Stimulated activated CD4-positive, alpha-beta T cell treated with anti-CD3 and anti-CD28 coated beads, Interleukin-15, amount 100 ng/mL, for 24 hours (primary cell): Measurements from ENCODE around the gene TEX14.
A peak's percentile ranks its signal among the peaks of the same experiment; 100 is the strongest.
"Not testable (repeated sequence)": the region's sequence is repeated elsewhere in the genome, so short reads cannot be mapped to it uniquely, and the experiment has no call there.

ENCODE experiments used
- DNase-seq: peaks from one replicate; pipeline ENCODE4 v3.0.0-alpha.2; 2020

Gene TEX14

DNA sequence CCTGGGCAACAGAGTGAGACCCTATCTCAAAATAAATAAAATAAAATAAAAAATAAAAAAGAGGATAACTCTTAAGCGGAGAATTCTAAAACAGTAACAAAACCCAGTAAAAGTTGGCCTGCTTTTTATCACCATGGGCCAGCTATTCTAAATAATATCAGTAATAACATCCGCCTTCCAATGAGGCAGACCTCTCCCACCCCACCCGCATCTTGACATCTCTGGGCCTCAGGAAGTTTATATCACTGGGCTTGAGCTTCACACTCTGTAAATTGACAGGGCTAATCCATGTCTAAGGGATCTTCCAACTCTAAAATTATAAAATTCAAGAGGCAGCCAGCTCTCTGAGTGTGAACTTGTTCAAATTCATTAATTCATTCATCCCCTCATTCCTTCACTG is 94.5 kb downstream of the TEX14 start:
- DNase-seq: no peak

DNA sequence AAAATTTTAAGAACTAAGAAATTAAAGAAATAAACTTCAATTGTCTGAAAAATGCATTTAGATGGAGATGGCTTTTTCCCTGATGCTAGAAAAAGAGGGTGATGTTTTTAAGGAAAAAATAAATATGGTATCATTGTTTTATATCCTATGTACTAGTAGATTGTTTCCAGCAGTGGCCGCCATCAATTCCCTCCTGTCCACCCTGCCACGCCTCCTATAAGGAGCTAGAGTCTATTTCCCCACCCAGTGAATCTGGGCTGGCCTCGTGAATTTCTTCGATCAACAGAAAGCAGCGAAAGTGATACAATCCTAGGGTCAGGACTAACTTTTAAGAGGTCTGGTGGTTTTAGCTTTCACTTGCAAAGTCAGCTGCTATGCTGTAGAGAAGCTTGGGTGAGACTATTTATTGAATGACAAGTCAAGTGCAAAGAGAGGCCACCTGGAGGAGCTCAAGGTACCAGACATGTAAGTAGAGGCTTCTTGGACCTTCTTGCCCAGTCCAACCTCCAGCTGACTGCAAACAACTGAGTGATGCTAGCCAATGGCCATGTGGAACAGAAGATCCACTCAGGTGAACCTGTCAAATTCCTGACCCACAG is 96.6 kb downstream of the TEX14 start:
- no peak for DNase-seq

DNA sequence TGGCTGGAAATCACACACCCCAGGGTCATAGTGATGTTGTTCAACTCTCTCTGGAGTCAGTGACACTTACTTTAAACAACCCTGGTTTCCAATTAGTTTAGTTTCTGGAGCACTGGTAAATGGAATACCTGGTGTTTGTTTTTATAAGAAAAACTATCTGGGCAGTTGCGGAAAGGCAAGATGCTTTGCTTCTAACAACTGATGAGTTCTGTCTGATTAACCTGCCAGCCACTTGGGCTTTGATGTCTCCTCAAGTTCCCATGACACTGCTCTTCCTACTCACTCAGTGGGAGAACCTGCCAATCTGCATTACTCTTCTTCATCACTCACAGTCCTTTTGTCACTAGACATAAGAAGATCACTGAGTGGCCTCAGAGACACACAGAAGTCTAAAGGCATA is 98.7 kb downstream of the TEX14 start:
- DNase-seq: no peak

DNA sequence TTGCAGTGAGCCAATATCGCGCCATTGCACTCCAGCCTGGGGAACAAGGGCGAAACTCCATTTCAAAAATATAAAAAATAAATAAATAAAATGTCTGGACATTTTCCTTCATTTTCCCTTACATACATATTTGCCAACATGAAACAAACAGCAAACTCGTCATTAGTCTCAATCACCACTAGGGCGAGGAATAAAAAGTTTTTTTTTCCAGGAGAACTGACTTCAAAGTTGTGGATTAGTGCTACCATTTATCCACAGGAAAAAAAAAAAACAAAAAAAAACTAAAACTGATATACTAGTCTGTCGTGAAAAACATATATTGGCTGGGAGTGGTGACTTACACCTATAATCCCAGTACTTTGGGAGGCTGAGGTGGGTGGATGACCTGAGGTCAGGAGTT is 100.4 kb downstream of the TEX14 start:
- DNase-seq: no peak

DNA sequence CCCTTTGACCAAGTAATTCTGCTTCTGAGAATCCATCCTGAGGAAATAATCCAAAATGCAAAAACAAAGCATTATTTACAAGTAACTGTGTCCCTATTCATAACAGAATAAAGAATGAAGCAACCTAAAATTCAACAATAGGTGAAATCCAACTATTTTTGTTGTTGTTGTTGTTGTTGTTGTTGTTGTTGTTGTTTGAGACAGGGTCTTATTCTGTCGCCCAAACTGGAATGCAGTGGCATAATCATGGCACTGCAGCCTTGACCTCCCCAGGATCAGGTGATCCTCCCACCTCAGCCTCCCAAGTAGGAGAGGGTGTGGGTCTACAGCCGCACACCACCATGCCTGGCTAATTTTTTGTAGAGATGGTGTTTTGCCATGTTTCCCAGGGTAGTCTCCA is 101.5 kb downstream of the TEX14 start:
- DNase-seq: no peak

DNA sequence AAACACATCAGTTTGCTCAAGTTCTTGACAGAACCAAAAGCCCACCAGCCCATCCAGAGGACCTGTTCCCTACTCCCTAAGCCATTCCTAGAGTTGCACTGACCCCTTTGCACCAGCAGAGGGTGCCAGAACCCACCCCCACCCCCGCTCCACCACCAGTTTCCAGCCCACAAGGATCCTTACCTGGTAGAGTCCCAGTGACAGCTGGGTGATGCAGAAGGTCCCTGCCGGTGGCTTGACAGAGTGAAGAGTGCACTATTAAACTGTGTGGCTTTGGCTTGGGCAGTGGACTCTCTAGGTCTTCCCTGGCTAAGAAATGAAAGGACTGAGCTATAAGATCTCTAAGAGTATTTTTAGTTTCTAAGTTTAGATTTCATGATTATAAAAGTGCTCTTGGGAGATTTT is 104.1 kb downstream of the TEX14 start:
- DNase-seq: peak; percentile 69

GRCh38 chr17:58586009-58586644 is 105.7 kb downstream of the TEX14 start:
- DNase-seq: no peak

DNA sequence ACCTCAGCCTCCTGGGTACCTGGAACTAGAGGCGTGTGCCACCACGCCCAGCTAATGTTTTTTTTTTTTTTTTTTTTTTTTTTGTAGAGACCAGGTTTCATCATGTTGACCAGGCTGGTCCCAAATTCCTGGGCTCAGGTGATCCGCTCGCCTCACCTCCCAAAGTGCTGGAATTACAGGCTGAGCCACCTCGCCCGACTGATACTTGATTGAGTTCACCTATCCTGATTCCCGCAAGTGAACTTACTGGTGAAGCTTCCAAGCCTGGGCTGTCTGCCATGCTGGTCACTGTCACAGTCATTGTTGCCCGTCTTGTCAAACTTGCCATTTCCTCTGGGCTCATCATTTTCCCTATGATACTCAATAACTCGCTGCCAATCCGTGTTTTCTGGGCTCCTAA is 106.3 kb downstream of the TEX14 start:
- no peak for DNase-seq

- no peak for DNase-seq
Observed at GRCh38 chr17:58583486-58583885, 108.4 kb downstream of the TEX14 start.

- DNase-seq: not testable (repeated sequence)
Observed at GRCh38 chr17:58582718-58583117, 109.1 kb downstream of the TEX14 start.

DNA sequence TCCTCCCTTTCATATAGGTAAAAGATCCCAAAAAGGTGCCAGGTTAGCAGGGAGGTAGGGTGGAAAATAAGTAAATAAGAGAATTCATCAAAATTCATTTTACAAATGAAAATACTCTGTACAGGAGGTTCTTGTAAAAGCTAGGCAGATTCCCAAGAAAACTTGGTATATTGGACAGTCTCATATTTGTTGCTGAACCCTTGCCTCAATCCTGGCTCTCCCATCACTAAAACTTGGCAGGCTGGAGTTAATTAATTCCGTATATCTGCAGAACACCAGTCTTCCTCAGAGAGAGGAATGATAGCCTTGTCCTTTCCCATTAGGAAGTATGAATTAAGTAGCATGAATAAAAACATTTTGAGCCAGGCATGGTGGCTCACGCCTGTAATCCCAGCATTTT is 111.2 kb downstream of the TEX14 start:
- no peak for DNase-seq

GRCh38 chr17:58577696-58578095 is 114.1 kb downstream of the TEX14 start:
- DNase-seq: peak; percentile 59

- DNase-seq: no peak
Observed at GRCh38 chr17:58576679-58577367, 115.0 kb downstream of the TEX14 start.

DNA sequence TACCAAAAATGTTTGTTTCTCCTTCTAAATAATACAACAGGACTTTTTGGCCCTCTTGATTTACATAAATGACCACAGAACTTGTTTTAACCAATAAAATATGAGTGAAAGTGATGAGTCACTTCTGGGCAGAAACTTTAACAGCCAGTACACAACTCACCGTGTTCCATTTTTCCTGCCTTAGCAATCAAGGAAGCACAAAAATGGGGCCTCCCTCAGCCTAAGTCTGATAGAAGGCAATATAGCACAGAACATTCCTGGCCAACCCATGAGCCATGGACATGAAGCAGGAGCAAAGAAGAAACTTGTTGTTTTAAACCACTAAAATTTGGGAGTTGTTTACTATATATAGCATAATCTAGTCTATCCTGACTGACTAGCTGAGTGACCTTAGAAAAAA is 116.3 kb downstream of the TEX14 start:
- DNase-seq: no peak

- no peak for DNase-seq
Observed at GRCh38 chr17:58574025-58574424, 117.8 kb downstream of the TEX14 start.

GRCh38 chr17:58572846-58573245 is 119.0 kb downstream of the TEX14 start:
- DNase-seq: no peak

DNA sequence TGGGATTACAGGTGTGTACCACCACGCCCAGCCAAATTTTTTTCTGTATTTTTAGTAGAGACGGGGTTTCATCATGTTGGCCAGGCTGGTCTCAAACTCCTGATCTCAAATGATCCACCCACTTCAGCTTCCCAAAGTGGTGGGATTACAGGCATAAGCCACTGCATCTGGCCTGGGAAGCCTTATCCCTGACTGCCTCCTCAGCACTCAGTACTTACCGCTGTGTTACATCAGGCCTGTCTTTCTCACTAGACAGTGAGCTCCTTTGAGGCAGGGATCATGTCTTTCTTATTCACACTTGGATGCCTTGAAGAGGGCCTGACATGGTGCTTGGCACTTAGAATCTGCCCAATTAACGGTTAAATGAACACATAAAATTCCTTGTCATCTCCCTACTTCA is 121.1 kb downstream of the TEX14 start:
- DNase-seq: no peak

DNA sequence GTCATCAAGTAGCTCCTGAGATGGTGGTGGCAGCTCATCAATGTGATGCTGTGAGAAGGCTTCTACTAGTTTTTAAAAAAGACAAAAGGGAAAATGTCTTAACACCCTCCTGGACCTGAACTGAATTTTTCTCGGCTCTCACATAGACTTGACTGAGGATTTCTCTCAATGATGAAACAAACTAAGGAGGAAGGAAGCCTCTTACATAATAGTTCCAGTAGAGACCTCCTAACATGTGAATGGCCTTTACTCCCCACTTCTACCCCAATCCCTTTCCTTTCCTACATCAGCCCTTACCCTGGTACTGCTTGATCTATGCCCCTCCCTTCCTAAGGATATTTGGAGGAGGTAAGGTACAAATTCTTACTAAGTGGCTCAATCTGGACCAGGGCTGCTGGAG is 122.6 kb downstream of the TEX14 start:
- DNase-seq: no peak

DNA sequence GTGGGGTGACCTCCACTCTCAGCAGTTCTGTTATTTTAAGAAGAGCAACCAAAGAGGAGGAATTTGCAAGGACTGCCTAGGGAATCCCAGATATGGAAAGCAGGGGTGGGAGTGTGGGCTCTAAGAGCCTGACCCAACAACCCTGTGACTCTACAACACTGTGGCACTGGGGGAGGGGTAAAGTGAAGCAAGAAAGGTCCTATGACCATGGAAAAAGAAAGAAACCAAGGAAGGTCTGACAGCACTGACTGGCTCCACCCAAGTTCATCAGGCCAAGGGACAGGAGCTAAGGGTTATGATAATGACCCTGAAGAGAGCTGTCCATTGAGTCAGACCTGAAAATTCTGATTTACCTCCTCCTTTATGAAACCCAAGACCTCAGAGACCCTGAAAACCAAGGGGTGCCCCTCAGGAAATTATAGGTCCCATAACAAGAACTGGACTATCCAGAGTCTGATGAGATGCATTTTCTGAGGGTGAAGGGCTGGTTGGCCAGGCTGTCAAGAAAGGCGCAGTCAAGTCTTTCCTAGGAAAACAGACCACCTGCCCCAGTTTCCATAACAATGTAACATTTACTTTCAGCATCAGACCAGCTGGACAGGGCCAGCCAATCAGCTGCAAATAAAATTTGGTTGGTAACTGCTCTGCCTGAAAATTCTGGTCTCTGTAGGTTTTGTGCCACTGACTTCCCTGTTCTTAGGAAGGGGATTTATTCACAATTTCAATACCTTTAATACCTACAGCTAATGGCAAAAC is 123.6 kb downstream of the TEX14 start:
- DNase-seq: no peak

DNA sequence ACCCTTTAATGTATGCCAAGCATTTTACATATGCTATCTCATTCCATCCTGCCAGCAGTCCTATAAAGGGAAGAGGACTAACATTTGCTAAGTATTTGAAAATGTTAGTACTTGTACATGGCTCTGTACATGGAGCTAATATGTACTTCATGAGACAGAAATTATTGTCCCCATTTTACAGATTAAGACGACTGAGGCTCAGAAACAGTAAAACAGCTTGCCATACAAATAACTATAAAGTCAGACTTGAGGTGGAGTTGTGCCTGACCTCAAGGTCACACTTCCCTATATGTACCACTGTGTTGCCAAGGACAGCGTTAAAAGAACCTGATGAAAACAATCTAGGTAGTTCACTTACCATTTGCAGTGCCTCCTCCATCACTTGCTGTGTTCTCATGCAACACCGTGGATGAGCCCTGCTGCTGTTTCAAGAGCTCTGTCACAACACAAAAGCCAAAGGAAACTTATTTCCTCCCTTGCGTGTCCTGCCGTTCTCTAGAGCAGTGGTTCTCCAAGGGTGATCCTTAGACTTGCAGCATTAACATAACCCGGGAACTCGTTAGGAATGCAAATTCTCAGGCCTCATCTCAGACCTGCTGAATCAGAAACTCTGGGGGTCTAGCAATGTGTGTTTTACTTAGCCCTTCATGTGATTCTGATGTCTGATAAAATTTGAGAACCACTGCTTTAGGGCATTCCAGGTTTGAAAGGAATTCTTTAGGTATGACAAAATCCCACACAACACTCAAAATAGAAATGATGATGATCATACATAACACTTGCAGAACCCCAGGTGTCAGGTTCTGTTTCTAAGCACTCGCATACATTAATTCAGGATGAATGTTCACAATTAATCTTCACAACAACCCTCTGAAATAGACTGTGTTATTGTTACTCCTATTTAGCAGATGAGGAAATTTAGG is 126.2 kb downstream of the TEX14 start:
- DNase-seq: no peak

- no peak for DNase-seq
Observed at GRCh38 chr17:58564971-58565370, 126.9 kb downstream of the TEX14 start.

GRCh38 chr17:58564243-58564642 is 127.6 kb downstream of the TEX14 start:
- DNase-seq: no peak

DNA sequence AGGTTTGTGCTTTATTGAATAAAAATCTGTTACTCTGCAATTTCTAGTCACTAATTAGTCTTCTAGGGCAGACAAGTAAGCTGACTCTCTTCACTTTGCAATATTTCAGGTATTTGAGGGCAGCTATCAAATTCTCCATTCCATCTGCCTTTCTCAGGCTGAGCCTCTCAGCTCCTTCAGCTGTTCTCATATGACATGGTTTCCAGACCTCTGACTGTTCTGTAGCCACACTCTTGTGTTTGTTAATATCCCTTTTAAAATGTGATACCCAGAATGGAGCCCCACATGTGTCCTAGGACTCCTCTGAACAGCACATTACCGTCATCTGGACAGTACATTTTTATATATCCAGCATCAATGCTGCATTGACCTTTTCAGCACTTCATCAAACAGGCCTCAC is 131.3 kb downstream of the TEX14 start:
- DNase-seq: no peak
